Colonic mucosa (tissue), 4 donors: Measurements from ENCODE around the gene GPR137C. TPM values are rescaled to one million over a fixed set of nuclear protein-coding genes. Genes with fewer than 3 reads are reported as not detected.

Experiments used
- DNase-seq: peaks from one replicate; pipeline ENCODE4 v3.0.0-alpha.2; 2020
- H3K27ac ChIP-seq: fragments of 200-600 bp; one replicate; pipeline ENCODE4 v1.8.0; 2021
- H3K27me3 ChIP-seq: fragments of 200-600 bp; one replicate; pipeline ENCODE4 v1.8.0; 2021
- H3K36me3 ChIP-seq: fragments of 200-600 bp; one replicate; pipeline ENCODE4 v1.8.0; 2021
- H3K4me1 ChIP-seq: fragments of 200-600 bp; one replicate; pipeline ENCODE4 v1.8.0; 2021; ENCODE audit warnings: mild to moderate bottlenecking
- H3K4me3 ChIP-seq: fragments of 200-600 bp; one replicate; pipeline ENCODE4 v1.8.0; 2021
- H3K9ac ChIP-seq, 2 donors: one replicate each; pipeline ENCODE4 v1.7.0; 2013; ENCODE audit warnings: control low read depth in 2 of 2, low read depth in 2 of 2, low read length in 2 of 2
- H3K9me3 ChIP-seq: fragments of 200-600 bp; one replicate; pipeline ENCODE4 v1.8.0; 2021
- intact Hi-C: fragments of 100-400 bp; cut with DNase I; formaldehyde crosslinking; loops from one replicate; pipeline ENCODE4 v1.14.1; 2022
- total RNA-seq, 2 donors: library from RNA; stranded (reverse); fragmentation: NEBNext Ultra II Directional in 1 of 2; extraction: Animal tissue kit (Norgen Biotek cat#: 25700) in 1 of 2; gene quantifications; one replicate each; pipeline ENCODE4 v1.2.1, GENCODE V29; 2021
- TF ChIP-seq, protein P1 (sequence below): fragments of 200-600 bp; IDR thresholded peaks from one replicate; pipeline ENCODE4 v1.8.0; 2022; ENCODE audit warnings: antibody characterized with exemption, mild to moderate bottlenecking
- donor health status: healthy.
- donor health status: DM: no; HTN: no; CAD: no.
- donor health status: DM: no; HTN: no; CAD: no.

The GPR137C gene
- total RNA-seq, 2 donors from 2014 or later: 0.79 to 1.2 TPM

DNA sequence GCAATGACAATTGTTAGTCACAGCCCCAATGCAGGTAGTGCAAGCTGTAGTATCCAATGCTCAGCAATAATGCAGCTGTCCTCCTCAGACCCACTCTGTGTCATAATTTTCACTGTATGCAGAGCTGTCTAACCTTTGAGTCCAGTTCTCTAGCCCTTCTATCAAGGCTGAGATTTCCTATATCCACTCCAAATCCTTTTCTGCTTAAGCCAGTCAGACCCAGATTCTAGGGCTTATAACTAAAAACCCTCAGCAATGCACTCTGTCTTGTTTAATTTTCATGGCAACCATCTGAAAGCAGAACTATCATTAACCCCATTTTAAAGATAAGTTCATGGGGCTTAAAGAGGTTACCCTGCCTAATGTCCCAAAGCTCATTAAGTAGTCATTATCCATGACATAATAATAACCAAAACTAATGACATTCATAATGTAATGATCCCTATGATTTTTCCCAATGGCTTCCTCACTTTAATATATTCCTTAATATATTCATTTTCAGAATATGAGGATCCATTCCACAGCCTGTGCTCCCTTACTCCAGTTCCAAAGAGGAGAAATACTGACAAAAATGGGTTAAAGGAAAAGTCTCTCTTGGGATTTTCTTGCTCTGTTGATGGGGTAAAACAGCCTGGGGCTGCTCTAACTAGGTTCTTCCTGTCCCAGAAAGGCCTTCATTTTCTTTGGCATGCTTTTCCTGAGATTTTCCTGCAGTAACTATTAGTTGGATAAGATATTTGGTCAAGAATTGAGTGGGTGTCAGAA is 29.9 kb upstream of the GPR137C start:
- Histone ChIP-seq H3K27ac (no peak overlapping the region), H3K4me3 (no peak overlapping the region), H3K36me3 (no peaks in the 10 kb centered on the region), H3K4me1 (no peaks in the 10 kb centered on the region), H3K9me3 (no peaks in the 10 kb centered on the region), H3K9ac (no peak overlapping the region), H3K27me3 (no peaks in the 10 kb centered on the region)
- intact Hi-C loops: no loop called here
- TF ChIP-seq, protein P1, sequence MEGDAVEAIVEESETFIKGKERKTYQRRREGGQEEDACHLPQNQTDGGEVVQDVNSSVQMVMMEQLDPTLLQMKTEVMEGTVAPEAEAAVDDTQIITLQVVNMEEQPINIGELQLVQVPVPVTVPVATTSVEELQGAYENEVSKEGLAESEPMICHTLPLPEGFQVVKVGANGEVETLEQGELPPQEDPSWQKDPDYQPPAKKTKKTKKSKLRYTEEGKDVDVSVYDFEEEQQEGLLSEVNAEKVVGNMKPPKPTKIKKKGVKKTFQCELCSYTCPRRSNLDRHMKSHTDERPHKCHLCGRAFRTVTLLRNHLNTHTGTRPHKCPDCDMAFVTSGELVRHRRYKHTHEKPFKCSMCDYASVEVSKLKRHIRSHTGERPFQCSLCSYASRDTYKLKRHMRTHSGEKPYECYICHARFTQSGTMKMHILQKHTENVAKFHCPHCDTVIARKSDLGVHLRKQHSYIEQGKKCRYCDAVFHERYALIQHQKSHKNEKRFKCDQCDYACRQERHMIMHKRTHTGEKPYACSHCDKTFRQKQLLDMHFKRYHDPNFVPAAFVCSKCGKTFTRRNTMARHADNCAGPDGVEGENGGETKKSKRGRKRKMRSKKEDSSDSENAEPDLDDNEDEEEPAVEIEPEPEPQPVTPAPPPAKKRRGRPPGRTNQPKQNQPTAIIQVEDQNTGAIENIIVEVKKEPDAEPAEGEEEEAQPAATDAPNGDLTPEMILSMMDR: no peak
- DNase-seq: no peak

DNA sequence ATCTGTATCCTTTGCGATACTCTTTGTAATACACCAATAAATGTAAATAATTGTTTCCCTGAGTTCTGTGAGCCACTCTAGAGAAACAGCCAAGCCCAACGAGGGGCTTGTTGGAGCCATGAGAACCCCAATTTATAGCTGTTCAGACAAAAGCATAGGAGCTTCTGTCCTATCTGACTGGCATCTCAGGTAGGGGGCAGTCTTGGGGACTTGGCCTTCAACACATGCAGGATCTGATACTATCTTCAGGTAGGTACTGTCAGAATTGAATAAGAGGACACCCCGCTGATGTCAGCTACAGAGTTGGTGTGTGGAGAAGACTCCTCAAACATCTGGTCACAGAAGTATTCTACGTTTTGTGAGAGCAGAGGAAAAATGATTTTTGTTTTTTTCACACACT is 25.6 kb upstream of the GPR137C start:
- Histone ChIP-seq H3K4me1 (no peaks in the 10 kb centered on the region), H3K36me3 (no peaks in the 10 kb centered on the region), H3K4me3 (no peak overlapping the region), H3K9me3 (no peaks in the 10 kb centered on the region), H3K27me3 (no peaks in the 10 kb centered on the region), H3K9ac (no peak overlapping the region), H3K27ac (no peak overlapping the region)
- intact Hi-C loops: no loop called here
- TF ChIP-seq, protein P1: no peak
- DNase-seq: no peak

DNA sequence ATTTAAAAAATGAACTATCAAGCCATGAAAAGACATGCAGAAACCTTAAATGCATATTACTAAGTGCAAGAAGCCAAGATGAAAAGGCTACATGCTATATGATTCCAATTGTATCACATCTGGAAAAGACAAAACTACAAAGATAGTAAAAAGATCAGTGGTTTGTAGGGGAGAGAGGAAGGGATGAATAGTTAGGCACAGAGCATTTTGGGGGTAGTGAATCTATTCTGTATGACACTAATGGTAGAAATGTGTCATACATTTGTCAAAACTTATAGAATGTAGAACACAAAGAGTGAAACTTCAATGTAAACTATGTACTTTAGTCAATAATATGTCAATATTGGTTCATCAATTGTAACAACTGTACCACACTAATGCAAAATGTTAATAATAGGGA is 21.2 kb upstream of the GPR137C start:
- TF ChIP-seq, protein P1: no peak
- H3K9ac ChIP-seq: no peak overlapping the region
- no peaks in the 10 kb centered on the region for H3K36me3 ChIP-seq
- no peak overlapping the region for H3K4me3 ChIP-seq
- H3K4me1 ChIP-seq: no peaks in the 10 kb centered on the region
- no peak for DNase-seq
- no peak overlapping the region for H3K27ac ChIP-seq
- no peaks in the 10 kb centered on the region for H3K27me3 ChIP-seq
- H3K9me3 ChIP-seq: no peaks in the 10 kb centered on the region
- intact Hi-C loops: no loop called here

DNA sequence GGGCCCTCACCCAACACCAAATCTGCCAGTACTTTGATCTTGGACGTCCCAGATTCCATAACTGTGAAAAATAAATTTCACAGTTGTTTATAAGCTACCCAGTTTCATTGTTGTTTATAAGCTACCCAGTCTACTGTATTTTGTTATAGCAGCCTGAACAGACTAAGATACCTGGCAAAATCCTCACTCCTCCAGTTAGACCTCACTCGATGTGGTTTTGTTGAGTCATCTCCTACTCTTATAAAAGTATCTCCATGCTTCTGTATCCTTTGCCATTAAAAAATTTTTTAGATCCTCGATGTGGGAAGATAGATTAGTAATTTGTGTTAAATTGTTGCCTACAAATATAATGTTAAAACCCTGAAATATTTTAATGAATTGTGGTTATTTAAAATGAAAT is 16.4 kb upstream of the GPR137C start:
- TF ChIP-seq, protein P1: no peak
- H3K9me3 ChIP-seq: no peaks in the 10 kb centered on the region
- H3K27me3 ChIP-seq: no peaks in the 10 kb centered on the region
- no peak overlapping the region for H3K4me3 ChIP-seq
- intact Hi-C loops: no loop called here
- H3K4me1 ChIP-seq: no peaks in the 10 kb centered on the region
- H3K36me3 ChIP-seq: no peaks in the 10 kb centered on the region
- DNase-seq: no peak
- no peak overlapping the region for H3K9ac ChIP-seq
- no peak overlapping the region for H3K27ac ChIP-seq

DNA sequence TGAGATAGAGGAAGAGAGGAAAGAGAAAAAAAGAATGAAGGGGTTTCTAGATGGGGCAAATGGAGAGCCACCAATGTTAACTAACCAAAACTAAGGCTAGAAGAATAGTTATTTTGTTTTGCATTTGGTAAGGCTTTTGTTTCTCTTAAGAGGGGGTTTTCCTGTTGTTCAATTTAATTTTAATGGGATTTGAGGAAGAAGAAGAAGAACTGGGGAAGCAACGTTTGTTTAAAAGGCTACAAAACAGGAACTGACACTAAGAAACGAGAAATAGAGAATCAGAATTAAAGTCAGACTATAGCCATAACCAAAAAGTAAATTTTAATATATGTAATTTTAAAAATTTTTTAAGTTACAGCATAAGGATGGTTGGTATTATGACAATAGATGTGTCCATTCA is 14.0 kb upstream of the GPR137C start:
- H3K4me3 ChIP-seq: no peak overlapping the region
- no peaks in the 10 kb centered on the region for H3K4me1 ChIP-seq
- TF ChIP-seq, protein P1: no peak
- no peak overlapping the region for H3K27ac ChIP-seq
- no peak for DNase-seq
- H3K36me3 ChIP-seq: no peaks in the 10 kb centered on the region
- H3K9ac ChIP-seq: no peak overlapping the region
- no peaks in the 10 kb centered on the region for H3K9me3 ChIP-seq
- intact Hi-C loops: no loop called here
- H3K27me3 ChIP-seq: no peaks in the 10 kb centered on the region
